ENCODE data around the gene IFNL3.
"Not testable (repeated sequence)": the region's sequence is repeated elsewhere in the genome, so short reads cannot be mapped to it uniquely, and the experiment has no call there.

IFNL3 gene

DNA sequence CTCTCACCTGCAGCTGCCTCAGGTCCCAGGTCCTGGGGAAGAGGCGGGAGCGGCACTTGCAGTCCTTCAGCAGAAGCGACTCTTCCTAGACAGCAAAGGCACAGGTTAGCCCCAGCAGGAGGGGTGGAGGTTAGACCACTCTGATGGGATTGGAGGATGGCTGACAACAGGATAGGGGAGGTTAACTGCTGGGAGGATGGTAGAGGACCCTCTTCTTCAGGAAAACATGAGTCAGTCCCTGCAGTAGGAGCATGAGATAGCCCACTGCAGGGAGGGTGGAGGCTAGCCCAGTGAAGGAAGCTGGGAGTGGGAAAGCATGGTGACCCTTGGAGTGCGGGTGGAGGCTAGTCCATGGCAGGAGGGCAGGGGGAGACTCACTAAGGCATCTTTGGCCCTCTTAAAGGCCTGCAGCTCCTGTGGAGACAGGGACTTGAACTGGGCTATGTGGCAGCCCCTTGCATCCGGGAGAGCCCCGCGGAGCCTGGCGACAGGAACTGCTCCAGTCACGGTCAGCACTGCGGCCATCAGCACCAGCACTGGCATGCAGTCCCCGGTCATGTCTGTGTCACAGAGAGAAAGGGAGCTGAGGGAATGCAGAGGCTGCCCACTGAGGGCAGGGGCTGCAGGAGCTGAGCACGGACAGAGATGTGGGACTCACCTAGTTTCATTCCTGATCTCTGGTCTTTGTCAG is at the start of gene IFNL3:
TSS of gene IFNL3 (minus strand) at position 597 of the 691 bp plus-strand sequence. CDS start at position 558, 39 bp downstream.
- not testable (repeated sequence) for DNase-seq

DNA sequence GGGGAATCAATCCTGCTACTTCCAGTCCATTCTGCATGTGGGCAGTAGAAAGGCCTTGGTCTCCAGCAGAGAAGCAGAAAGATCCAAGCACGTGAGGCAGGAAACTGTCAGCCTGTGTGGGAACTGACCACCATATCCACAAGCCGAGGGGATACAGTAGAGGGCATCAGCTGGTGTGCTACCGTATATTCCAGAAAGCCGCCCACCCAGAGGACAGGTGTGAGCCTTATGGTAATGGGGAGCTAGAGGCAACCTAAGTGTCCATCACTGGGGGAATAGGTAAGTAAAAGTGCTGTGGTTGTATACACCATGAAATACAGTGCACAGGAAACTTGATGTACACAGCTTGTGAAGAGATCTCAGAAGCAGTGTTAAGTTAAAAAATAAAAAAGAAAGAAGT is 48.6 kb upstream of the IFNL3 start:
- no peak for DNase-seq

DNA sequence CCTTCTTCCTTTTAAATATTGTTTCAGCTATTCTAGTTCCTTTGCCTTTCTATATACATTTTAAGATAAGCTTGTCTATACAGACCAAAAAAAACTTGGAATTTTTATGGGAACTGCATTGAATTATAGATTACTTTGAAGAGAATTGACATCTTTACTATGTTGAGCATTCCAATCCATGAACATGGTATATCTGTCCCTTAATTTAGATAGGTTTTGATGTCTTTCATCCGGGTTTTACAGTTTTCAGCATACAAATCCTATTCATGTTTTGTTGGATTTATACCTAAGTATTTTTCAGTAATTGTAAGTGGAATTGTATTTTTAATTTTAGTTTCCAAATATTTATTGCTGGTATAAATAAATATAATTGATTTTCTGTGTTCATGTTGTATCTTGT is 39.2 kb upstream of the IFNL3 start:
- DNase-seq = no peak

DNA sequence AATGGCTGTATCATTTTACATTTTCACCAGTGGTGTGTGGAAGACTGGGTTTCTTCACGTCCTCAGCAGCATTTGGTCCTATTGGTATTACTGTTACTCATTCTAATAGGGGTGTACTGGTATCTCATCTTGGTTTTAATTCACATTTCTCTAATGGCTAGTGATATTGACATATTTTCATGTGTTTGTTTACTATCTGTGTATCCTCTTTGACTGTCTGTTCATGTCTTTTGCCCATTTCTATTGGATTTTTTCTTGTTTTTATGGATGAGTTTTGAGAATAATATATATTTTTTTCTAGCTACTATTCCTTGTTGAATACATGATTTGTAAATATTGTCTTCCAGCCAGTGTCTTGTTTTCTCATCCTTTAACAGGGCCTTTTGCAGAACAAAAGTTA is 37.2 kb upstream of the IFNL3 start:
- DNase-seq = no peak

DNA sequence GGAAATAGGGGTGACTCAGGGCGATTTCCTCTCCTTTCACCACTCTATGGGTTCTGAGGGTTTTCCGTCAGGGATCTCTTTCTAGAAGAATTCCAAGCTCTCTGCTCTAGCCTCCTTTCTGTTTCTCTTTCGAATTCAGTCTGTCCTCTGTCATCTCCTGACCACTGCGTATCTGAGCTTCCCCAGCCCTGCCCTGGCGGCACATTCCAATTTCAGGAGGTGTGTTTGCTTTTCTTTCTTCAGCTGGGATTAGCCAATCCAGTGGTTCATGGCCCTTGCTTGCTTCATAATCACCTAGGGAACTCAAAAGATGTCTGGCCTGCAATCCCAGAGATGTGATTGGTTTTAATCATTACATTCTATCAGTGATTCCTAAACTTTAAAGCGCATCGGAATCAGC is 32.8 kb upstream of the IFNL3 start:
- DNase-seq = no peak

DNA sequence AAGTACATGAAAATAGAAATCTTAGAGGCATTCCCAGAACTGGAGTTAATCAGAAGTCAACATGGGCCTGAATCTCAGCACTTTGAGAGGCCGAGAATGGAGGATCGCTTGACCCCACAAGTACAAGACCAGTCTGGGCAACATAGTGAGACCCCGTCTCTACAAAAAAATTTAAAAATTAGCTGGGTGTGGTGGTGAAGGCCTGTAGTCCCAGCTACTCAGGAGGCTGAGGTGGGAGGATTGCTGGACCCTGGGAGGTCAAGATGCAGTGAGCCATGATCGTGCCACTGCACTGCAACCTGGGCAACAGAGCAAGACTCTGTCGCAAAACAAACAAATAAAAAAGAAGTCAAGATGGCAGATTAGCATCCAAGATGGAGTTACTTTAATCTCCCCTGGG is 31.9 kb upstream of the IFNL3 start:
- DNase-seq = no peak

DNA sequence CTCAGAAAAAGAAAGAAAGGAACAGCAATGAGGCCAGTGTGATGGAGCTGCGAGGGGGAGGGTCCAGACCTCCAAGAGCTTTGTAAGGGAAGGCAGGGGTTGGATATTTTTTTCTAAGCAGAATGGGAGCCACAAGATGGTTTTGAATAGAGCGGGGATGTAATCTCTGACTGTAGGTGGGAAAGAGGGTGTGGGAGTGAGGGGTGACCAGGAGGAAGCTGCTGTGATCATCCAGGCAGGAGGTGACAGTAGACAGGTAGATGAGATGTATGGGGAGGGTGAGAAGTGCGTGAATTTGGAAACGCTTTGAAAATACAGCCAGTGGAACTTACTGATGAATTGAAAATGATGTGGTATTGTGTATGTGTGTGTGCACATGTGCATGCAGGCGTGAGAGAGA is 30.8 kb upstream of the IFNL3 start:
- no peak for DNase-seq

DNA sequence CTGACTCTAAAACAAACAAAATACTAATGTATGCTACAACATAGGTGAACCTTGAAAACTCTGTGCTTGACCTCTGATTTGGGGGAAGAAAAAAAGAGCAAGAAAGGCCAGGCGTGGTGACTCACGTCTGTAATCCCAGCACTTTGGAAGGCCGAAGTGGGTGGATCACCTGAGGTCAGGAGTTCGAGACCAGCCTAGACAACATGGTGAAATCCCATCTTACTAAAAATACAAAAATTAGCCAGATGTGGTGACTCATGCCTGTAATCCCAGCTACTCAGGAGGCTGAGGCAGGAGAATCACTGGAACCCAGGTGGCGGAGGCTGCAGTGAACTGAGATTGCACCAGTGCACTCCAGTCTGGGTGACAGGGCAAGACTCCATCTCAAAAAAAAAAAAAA is 29.1 kb upstream of the IFNL3 start:
- DNase-seq = not testable (repeated sequence)

DNA sequence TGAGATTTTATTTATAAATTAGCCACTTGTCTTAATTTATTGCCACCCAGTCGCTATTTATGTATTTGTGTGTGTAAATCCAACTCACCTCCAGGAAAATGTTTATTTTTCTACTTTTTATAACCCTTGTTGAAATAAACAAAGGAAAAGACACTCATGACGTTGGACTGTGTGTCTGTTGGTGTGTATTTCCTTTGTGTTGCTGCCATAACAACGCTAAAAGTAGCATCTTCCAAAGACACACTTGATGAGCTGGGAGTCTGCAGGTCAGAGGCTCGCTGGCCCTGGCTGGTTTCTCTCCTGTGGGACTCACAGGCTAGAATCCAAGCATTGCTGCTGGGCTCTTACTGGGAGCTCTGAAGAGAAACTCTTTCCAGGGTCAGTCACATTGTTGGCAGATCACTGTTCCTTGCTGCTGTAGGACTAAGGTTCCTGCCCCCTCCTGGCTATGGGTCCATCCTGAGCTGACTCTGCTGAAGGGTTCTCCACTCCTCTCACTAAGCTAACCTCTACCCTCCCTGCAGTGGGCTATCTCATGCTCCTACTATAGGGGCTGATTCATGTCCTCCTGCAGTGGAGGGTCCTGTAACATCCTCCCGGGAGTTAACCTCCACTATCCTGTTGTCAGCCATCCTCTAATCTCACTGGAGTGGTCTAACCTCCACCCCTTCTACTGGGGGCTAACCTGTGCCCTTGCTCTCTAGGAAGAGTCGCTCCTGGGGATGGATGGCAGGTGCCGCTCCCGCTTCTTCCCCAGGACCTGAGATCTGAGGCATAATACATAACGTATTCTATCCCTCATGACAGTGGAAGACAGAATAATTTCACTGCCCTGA is 25.4 kb upstream of the IFNL3 start:
- DNase-seq = no peak

DNA sequence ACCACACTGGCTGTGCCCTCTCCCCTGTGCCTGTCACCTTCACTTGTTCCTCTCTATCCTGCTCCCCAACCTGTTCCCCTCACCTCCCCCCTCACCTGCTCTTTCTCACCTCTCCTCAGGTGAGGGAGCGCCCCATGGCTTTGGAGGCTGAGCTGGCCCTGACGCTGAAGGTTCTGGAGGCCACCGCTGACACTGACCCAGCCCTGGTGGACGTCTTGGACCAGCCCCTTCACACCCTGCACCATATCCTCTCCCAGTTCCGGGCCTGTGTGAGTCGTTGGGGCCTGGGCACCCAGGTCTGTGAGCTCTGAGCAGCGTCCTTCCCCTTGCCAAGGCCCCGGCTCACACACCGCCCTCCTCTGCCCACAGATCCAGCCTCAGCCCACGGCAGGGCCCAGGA is 24.6 kb upstream of the IFNL3 start:
- DNase-seq = not testable (repeated sequence)

DNA sequence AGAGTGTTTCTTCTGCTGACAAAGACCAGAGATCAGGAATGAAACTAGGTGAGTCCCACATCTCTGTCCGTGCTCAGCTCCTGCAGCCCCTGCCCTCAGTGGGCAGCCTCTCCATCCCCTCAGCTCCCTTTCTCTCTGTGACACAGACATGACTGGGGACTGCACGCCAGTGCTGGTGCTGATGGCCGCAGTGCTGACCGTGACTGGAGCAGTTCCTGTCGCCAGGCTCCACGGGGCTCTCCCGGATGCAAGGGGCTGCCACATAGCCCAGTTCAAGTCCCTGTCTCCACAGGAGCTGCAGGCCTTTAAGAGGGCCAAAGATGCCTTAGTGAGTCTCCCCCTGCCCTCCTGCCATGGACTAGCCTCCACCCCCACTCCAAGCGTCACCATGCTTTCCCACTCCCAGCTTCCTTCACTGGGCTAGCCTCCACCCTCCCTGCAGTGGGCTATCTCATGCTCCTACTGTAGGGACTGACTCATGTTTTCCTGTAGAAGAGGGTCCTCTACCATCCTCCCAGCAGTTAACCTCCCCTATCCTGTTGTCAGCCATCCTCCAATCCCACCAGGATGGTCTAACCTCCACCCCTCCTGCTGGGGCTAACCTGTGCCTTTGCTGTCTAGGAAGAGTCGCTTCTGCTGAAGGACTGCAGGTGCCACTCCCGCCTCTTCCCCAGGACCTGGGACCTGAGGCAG is 23.9 kb upstream of the IFNL3 start:
- not testable (repeated sequence) for DNase-seq

DNA sequence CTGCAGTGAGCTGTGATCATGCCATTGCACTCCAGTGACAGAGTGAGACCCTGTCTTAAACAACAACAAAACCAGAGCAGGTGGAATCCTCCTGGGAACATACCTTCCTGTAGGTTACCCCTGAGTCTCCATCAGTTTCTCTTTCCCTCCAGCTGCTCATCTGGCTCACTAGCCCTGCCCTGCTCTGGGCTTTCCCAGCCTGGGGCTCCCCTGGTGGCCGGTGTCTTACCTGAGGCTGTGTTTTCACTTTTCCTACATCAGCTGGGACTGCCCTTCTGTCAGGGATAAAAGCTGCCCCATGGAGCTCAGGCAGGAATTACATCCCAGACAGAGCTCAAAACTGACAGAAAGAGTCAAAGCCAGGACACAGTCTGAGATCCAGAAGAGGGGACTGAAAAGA is 23.3 kb upstream of the IFNL3 start, which contains the start of gene IFNL2:
TSS of gene IFNL2 (plus strand) at position 312 of the 400 bp plus-strand sequence. CDS start 173 bp downstream, outside the sequence.
- DNase-seq = not testable (repeated sequence)

DNA sequence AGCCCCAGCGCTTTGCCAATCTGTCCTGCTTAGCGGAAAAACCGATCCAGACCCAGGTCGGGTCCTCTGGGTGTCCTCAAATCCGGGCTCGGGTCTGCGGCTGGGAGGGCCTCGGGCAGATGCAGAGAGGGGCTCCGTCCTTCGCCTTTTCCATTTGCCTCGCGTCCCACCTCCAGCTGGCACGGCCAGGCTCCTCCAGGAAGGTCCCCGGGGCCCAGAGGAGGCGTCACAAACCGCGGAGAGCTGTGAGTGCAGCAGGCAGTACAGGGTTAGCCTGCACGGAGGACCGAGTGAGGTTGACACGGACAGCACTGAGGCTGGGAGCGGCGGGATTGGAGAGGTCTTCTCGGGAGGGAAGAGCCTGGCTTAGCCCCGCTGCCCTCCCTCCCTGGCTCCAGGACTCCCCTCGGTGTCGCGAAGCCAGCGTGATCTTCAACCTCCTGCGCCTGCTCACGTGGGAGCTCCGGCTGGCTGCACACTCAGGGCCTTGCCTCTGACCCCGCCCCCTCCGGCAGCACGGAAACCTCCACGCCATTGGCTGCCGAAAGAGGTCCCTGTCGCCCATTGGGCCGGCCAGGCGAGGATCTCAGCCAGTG is 20.6 kb upstream of the IFNL3 start:
- no peak for DNase-seq

DNA sequence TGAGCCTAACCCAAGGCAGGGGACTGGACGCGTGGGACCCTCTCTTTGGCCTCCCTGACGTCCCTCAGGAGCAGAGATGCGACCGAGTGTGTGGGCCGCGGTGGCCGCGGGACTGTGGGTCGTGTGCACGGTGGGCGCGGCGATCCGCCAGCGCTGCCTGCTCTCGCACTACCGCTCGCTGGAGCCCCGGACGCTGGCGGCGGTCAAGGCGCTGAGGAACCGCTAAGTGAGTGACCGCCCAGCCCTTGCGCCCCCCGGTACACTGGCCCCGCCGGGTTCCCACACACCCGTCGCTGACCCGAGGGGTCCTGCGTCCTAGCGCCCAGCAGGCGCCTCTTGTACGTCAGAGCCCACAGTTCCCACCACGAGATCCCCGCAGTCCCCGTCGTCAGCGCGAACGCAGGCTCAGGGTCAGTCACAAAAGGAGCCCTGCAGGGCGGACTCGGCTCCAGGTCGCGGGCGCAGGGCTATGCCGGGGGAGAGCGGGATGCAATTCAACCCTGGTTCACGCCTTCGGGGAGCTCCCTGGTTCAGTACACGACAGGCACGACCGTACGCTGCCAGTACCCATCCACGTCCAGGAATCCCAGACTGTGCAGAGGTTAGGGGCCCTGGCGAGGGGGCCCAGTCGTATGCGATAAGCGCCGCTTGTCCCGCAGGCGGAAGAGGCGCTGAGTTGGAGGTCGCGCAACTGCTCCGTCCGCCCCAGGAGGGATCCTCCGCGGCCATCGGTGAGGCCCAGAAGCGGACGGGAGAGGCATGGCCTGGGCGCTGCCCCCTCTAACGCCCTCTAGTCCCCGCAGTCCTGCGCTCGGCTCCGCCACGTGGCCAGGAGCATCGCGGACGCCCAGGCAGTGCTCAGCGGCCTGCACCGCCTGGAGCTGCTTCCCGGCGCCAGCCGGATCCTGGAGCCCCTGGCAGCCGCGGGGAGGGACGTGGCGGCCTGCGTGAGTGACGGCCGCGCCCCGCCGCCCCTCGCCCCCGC is 19.8 kb upstream of the IFNL3 start:
- DNase-seq = no peak

DNA sequence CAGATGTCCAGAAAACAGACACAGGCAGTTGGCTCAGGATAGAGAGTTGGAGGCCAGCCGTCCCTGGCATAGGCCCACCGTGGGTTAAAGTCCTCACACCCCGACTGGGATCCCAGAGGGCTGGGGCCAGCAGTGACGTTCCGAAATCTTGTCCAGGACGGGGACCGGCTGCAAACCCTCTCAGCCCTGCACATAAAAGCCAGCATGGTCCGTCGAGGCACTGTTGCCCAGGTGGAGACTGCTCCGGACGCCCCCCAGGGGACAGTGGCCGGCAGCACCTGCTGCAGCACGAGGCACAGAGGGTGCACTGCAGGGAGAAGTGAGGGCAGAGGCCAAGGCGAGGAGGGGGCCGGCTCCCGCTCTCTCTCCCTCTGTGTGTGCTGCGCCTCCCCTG is 19.1 kb upstream of the IFNL3 start:
- no peak for DNase-seq

DNA sequence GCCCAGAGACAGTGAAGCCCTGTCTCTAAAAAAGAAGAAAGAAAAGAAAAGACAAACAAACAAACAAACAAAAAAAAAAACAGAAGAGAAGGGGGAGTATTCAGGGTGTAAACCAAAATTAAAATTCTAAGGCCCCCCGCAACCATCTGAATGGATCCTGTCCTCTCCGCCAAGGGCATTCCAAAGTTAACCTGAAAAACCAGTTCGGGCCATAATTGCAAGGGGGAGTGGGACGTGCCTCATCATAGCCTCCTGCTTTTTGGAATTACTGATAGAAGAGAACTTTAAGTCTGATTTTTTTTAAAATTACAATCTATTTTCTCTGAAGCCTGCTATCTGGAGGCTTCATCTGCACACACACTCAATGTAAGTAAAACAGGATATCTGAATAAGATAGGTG is 17.7 kb upstream of the IFNL3 start:
- DNase-seq = no peak

DNA sequence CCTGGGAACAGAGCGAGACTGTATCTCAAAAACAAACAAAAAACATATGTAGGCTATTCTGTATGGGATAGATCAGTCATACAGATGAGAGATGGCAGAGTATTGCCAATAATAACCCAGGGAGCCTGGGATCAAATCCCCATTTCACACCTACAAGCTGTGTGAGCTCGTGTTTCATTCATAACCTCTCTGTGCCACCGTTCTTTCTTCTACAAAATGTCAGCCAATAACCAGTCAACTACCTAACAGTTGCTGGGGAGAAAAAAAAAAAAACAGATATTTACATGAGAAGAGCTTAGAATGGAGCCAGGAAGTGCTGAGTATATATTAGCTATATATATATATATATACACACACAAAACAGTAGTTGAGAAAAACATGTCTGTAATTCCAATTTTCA is 16.9 kb upstream of the IFNL3 start:
- DNase-seq = no peak

DNA sequence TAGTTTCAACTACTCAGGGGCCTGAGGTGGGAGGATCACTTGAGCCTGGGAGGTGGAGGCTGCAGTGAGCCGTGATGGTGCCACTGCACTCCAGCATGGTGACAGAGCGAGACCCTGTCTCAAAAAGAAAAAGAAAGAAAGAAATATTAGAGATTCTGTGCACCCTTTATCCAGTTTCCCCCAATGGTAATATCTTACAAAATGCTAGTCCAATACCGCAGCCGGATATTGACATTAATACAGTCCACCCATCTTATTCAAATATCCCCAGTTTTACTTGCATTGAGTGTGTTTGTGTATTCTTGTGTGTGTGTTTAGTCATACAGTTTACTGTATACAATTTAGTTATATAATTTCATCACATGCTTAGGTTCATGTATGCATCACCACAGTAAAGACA is 12.4 kb upstream of the IFNL3 start:
- DNase-seq = no peak

DNA sequence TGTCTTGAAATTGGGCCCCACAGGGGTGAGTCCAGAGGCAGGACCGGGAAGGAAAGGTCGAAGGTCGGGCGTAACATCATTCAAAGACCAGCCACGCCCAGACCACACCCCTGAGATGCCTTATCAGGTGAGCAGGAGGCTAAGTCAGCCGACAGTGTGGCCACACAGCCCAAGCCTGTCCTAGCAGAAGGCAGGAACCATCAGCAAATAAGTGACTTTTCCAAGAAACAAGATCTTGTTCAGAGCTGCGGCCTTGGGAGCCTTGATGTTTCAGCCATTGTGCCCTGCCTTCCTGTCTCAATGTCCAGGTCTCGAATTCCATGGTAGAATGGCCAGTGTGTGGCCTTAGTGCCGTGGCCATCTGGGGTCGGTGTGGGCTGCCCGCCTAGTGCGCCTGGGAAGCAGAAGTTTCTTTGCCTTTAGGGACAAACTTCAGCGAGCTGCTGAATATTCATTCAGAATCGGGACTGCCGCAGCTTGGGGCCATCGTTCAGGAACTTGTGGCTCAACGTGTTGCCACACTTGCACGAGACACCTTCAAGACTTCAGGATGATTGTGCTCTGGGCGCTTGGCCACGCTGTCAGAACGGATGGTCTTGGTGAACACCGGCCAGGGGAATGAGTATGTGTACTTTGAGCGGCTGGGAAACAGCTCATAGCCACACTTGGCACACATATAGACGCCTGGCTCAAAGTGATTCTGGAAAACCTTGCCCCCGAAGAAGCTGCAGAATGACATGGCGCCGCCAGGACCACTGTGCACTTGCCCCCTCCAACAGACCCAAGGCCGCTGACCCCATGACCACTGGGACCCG is 9.9 kb upstream of the IFNL3 start:
- DNase-seq = no peak

DNA sequence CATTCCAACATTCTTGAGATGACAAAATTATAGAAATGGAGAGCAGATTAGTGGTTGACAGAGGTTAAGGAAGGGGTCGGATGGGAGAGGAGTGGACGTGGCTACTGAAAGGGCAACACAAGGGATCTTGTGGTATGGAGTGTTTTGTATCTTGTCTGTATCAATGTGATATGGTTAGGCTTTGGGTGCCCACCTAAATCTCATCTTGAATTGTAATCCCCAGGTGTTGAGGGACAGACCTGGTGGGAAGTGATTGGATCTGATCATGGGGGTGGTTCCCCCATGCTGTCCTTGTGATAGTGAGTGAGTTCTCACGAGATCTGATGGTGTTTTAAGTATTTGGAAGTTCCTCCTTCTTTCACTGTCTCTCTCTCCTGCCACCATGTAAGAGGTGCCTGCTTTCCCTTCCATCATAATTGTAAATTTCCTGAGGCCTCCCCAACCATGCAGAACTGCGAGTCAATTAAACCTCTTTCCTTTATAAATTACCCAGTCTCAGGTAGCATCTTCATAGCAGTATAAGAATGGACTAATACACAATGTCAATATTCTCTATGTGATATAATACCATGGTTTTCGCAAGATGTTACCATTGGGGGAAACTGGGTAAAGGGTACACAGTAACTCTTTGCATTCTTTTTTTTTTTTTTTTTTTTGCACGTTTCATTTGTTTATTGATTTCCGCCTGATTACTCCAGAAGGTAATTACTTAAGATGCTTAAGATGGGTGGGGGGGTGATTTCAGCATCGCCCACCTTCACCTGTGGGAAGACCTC is 8.8 kb upstream of the IFNL3 start:
- DNase-seq = no peak
